Right lobe of liver (tissue), 4 donors: Measurements from ENCODE around the gene MYO1C.

Experiments
- CTCF ChIP-seq, 4 donors: fragments of 200-600 bp in 3 of 4; fragments of 450-650 bp in 1 of 4; IDR thresholded peaks; one replicate each; pipeline versions ENCODE4 v1.5.1 to v1.8.0; 2016 to 2022; ENCODE audit warnings: antibody characterized with exemption in 4 of 4, mild to moderate bottlenecking in 2 of 4
- POLR2A ChIP-seq: fragments of 450-650 bp; IDR thresholded peaks from one replicate; pipeline ENCODE4 v1.6.1; 2017; ENCODE audit warnings: antibody characterized with exemption, mild to moderate bottlenecking
- donor health status: DM: no; HTN: no; CAD: no.
- donor health status: DM: no; HTN: no; CAD: no.
- donor health status: DM: no; HTN: yes; CAD: no.

GRCh38 chr17:1522626-1523025, 30.1 kb upstream of the MYO1C start:
- TF ChIP-seq CTCF (IDR thresholded peaks at IDR 0.05): no peak
- no peak for TF ChIP-seq POLR2A
